Measurements from ENCODE around the gene PXDN.

GRCh38 chr2:1729242-1729641 is 15.1 kb downstream of the PXDN start:
- TF ChIP-seq, protein P1, sequence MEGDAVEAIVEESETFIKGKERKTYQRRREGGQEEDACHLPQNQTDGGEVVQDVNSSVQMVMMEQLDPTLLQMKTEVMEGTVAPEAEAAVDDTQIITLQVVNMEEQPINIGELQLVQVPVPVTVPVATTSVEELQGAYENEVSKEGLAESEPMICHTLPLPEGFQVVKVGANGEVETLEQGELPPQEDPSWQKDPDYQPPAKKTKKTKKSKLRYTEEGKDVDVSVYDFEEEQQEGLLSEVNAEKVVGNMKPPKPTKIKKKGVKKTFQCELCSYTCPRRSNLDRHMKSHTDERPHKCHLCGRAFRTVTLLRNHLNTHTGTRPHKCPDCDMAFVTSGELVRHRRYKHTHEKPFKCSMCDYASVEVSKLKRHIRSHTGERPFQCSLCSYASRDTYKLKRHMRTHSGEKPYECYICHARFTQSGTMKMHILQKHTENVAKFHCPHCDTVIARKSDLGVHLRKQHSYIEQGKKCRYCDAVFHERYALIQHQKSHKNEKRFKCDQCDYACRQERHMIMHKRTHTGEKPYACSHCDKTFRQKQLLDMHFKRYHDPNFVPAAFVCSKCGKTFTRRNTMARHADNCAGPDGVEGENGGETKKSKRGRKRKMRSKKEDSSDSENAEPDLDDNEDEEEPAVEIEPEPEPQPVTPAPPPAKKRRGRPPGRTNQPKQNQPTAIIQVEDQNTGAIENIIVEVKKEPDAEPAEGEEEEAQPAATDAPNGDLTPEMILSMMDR (conservative IDR thresholded peaks at IDR 0.05) = no peak
- TF ChIP-seq ZFX (IDR thresholded peaks at IDR 0.05) = no peak

Measured in C4-2B (cell line).